CD14-positive monocyte (primary cell): Measurements from ENCODE around the gene OR2A42. TPM values are rescaled to one million over a fixed set of nuclear protein-coding genes. Genes with fewer than 3 reads are reported as not detected.
"Not testable (repeated sequence)": the region's sequence is repeated elsewhere in the genome, so short reads cannot be mapped to it uniquely, and the experiment has no call there.

ENCODE experiments used
- DNase-seq, 3 donors: peaks; one replicate each; pipeline ENCODE4 v3.0.0-alpha.2; 2011 to 2022
- H2AFZ ChIP-seq: 2 replicates; pipeline ENCODE4 v1.6.0; 2012; ENCODE audit warnings: mild to moderate bottlenecking, low read depth, low read length, inconsistent platforms; ENCODE audit not compliant: insufficient read depth, poor library complexity, severe bottlenecking
- H3K27ac ChIP-seq, 2 donors: 1 replicate in 1 of 2; 2 replicates in 1 of 2; pipeline ENCODE4 v1.5.1; 2012 to 2013; ENCODE audit warnings: low read length in 2 of 2, control low read depth in 1 of 2, inconsistent platforms in 1 of 2, low read depth in 1 of 2, mild to moderate bottlenecking in 1 of 2
- H3K27me3 ChIP-seq, 2 donors: one replicate each; pipeline versions ENCODE4 v1.6.0 to v1.6.1; 2011 to 2013; ENCODE audit warnings: low read length in 2 of 2; ENCODE audit not compliant: control insufficient read depth in 2 of 2, insufficient read depth in 2 of 2
- H3K36me3 ChIP-seq, 2 donors: replicated peaks in 1 of 2; 1 replicate in 1 of 2; 2 replicates in 1 of 2; pipeline versions ENCODE4 v1.5.1 to v1.6.1; 2012 to 2013; ENCODE audit warnings: low read length in 2 of 2, control low read depth in 1 of 2, inconsistent platforms in 1 of 2, mild to moderate bottlenecking in 1 of 2; ENCODE audit not compliant: insufficient read depth in 2 of 2, control insufficient read depth in 1 of 2
- H3K4me1 ChIP-seq, 2 donors: 1 replicate in 1 of 2; 2 replicates in 1 of 2; pipeline versions ENCODE4 v1.5.1 to v1.6.1; 2012 to 2013; ENCODE audit warnings: low read length in 2 of 2, control low read depth in 1 of 2, inconsistent platforms in 1 of 2, mild to moderate bottlenecking in 1 of 2, moderate library complexity in 1 of 2; ENCODE audit not compliant: insufficient read depth in 2 of 2, control insufficient read depth in 1 of 2
- H3K4me2 ChIP-seq: replicated peaks from 2 replicates; pipeline ENCODE3; 2012; ENCODE audit warnings: low read length, moderate library complexity, mild to moderate bottlenecking; ENCODE audit not compliant: poor library complexity, severe bottlenecking; ENCODE audit errors: extremely low read depth
- H3K4me3 ChIP-seq, 3 experiments: fragments of 200-600 bp in 1 of 3; sonication (generic) in 1 of 3; replicated peaks in 1 of 3; 1 replicate in 2 of 3; 2 replicates in 1 of 3; pipeline ENCODE4 v1.5.1; 2011 to 2013; ENCODE audit warnings: low read length in 3 of 3, mild to moderate bottlenecking in 3 of 3, control low read depth in 2 of 3, low read depth in 2 of 3, inconsistent platforms in 1 of 3, moderate library complexity in 1 of 3
- H3K79me2 ChIP-seq: 2 replicates; pipeline ENCODE4 v1.6.0; 2012; ENCODE audit warnings: mild to moderate bottlenecking, control low read depth, inconsistent platforms, low read length, moderate library complexity; ENCODE audit not compliant: insufficient read depth
- H3K9ac ChIP-seq: 2 replicates; pipeline ENCODE4 v1.6.0; 2017; ENCODE audit warnings: low read length, mild to moderate bottlenecking; ENCODE audit not compliant: insufficient read depth, poor library complexity, severe bottlenecking
- H3K9me3 ChIP-seq, 2 donors: replicated peaks in 1 of 2; 1 replicate in 1 of 2; 2 replicates in 1 of 2; pipeline versions ENCODE4 v1.5.1 to v1.6.1; 2012 to 2013; ENCODE audit warnings: low read length in 2 of 2, control low read depth in 1 of 2; ENCODE audit not compliant: control insufficient read depth in 1 of 2, insufficient read depth in 1 of 2
- H4K20me1 ChIP-seq: 2 replicates; pipeline ENCODE4 v1.6.0; 2012; ENCODE audit warnings: mild to moderate bottlenecking, low read length, control low read depth, moderate library complexity; ENCODE audit not compliant: insufficient read depth
- H3K27ac Mint-ChIP-seq, 7 donors: one replicate each; pipeline ENCODE4 v1.8.0; 2020; ENCODE audit warnings: mild to moderate bottlenecking in 7 of 7, mixed read lengths in 7 of 7, moderate library complexity in 6 of 7, inconsistent platforms in 2 of 7
- H3K27me3 Mint-ChIP-seq, 3 donors: one replicate each; pipeline ENCODE4 v1.8.0; 2021 to 2022; ENCODE audit warnings: low read depth in 3 of 3, mild to moderate bottlenecking in 3 of 3, mixed read lengths in 3 of 3, moderate library complexity in 3 of 3, inconsistent platforms in 1 of 3
- H3K36me3 Mint-ChIP-seq, 2 donors: one replicate each; pipeline ENCODE4 v1.8.0; 2020; ENCODE audit warnings: mixed read lengths in 2 of 2, inconsistent platforms in 1 of 2, mild to moderate bottlenecking in 1 of 2
- H3K4me1 Mint-ChIP-seq: one replicate; pipeline ENCODE4 v1.8.0; 2020; ENCODE audit warnings: mild to moderate bottlenecking, mixed read lengths
- H3K4me3 Mint-ChIP-seq, 2 donors: one replicate each; pipeline ENCODE4 v1.8.0; 2020; ENCODE audit warnings: mild to moderate bottlenecking in 2 of 2, mixed read lengths in 2 of 2, moderate library complexity in 1 of 2
- H3K9me3 Mint-ChIP-seq, 7 donors: one replicate each; pipeline ENCODE4 v1.8.0; 2020 to 2022; ENCODE audit warnings: mixed read lengths in 7 of 7, mild to moderate bottlenecking in 6 of 7, moderate library complexity in 6 of 7, inconsistent platforms in 2 of 7
- WGBS: methylation state at CpG from one replicate; pipeline ENCODE4 v1.1.5; 2013; ENCODE audit warnings: missing lambda C conversion rate; ENCODE audit not compliant: insufficient coverage; 5-methylcytosine and 5-hydroxymethylcytosine counted together
- intact Hi-C, 2 donors: fragments of 100-400 bp; cut with micrococcal nuclease; formaldehyde crosslinking; loops; one replicate each; pipeline versions ENCODE4 v1.15.0 to v1.15.1; 2023
- polyA plus RNA-seq, 3 donors: library from polyadenylated mRNA; depleted of rRNA in 1 of 3; unstranded in 2 of 3; stranded (reverse) in 1 of 3; fragments of 300-500 nt in 2 of 3; fragments of >200 nt in 1 of 3; fragmentation: Illumina TruSeq in 2 of 3; gene quantifications; 1 replicate in 2 of 3; 2 replicates in 1 of 3; pipeline ENCODE4 v1.2.3, GENCODE V29; 2012 to 2021

OR2A42 gene
- polyA plus RNA-seq, 3 donors: not detected

GRCh38 chr7:144281981-144282380, 42.6 kb upstream of the OR2A42 start:
- H3K4me1 ChIP-seq, H3K27ac Mint-ChIP-seq, H3K4me1 Mint-ChIP-seq, H3K36me3 Mint-ChIP-seq, intact Hi-C loops, H3K4me2 ChIP-seq, H3K27me3 ChIP-seq, DNase-seq, H3K36me3 ChIP-seq, H3K4me3 Mint-ChIP-seq, H3K4me3 ChIP-seq, H3K9me3 ChIP-seq, H2AFZ ChIP-seq, H4K20me1 ChIP-seq, H3K27ac ChIP-seq, H3K9ac ChIP-seq, H3K79me2 ChIP-seq, H3K9me3 Mint-ChIP-seq, H3K27me3 Mint-ChIP-seq: not testable (repeated sequence)
- WGBS: no CpG with 5 or more reads among the region's 8 CpGs

DNA sequence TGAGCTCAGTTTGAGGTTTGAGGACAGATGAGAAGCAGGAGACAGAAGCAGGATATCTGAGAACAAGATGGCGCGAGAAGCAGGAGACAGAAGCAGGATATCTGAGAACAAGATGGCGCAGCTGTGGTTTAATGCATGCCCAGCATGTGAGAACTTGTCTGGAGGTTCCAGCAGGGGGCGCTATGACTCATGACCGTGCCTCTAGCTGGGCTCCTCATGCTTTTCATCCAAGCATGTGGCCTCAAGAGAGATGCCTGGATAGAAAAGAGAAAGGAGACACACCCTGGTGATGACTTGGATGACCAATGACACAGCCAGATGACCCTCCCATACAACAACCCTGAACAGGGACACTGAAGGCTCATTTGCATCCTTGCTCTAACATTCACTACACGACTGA, 40.6 kb upstream of the OR2A42 start:
- H3K27me3 Mint-ChIP-seq, H3K27ac Mint-ChIP-seq, H3K27ac ChIP-seq, DNase-seq, H3K9ac ChIP-seq, H3K4me2 ChIP-seq, H3K79me2 ChIP-seq, H3K9me3 ChIP-seq, H3K36me3 Mint-ChIP-seq, H2AFZ ChIP-seq, H3K9me3 Mint-ChIP-seq, H3K4me3 ChIP-seq, H3K4me1 ChIP-seq, H3K4me1 Mint-ChIP-seq, H3K27me3 ChIP-seq, intact Hi-C loops, H3K36me3 ChIP-seq, H4K20me1 ChIP-seq, H3K4me3 Mint-ChIP-seq: not testable (repeated sequence)
- WGBS: 90% methylated on average over 2 of the region's 6 CpGs

DNA sequence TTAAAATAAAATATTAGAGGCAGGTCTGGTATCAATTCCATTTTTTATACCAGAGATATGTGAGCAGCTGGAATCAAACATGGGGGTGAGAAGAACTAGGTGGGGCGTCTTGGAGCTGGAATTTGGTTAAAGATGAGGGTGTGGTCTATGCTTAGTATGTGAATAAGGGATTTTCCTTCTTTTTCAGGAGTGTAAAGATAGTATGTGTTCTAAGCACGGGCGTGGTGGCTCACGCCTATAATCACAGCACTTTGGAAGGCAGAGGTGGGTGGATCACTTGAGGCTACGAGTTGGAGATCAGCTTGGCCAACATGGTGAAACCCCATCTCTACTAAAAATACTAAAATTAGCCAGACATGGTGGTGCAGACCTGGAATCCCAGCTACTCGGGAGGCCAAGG, 35.9 kb upstream of the OR2A42 start:
- H3K9me3 Mint-ChIP-seq, H3K9ac ChIP-seq, H3K36me3 ChIP-seq, H2AFZ ChIP-seq, H4K20me1 ChIP-seq, H3K36me3 Mint-ChIP-seq, H3K9me3 ChIP-seq, H3K79me2 ChIP-seq, H3K4me1 ChIP-seq, H3K4me2 ChIP-seq, intact Hi-C loops, H3K4me3 ChIP-seq, H3K27me3 Mint-ChIP-seq, H3K27ac ChIP-seq, H3K4me3 Mint-ChIP-seq, H3K27me3 ChIP-seq, DNase-seq, H3K4me1 Mint-ChIP-seq, H3K27ac Mint-ChIP-seq: not testable (repeated sequence)
- no CpG with 5 or more reads among the region's 6 CpGs for WGBS

DNA sequence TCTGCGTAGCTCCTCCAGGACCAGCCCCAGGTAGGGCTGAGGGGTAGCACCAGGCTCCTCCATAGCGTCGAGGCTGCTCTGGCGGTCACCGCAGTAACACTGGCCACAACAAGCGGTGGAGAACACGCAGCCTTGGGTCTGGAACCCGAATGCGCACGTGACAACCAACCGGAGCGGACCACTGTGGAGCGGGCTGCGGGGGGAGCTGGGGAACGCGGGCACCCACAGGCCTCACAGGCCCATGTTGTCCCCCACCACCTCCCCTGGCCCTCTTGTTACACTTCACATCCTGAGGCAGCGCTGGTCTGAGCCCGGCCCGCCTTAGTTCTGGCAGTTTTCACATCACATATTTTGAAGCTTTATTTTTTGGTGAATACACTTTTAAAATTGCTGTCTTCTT, 29.8 kb upstream of the OR2A42 start, which contains the start of gene CTAGE8:
CTAGE8 (minus strand) TSS at position 101 of the 400 bp plus-strand sequence; CDS start at position 63, 38 bp downstream.
- H4K20me1 ChIP-seq, H3K27me3 Mint-ChIP-seq, H3K79me2 ChIP-seq, intact Hi-C loops, H3K4me1 ChIP-seq, H3K36me3 Mint-ChIP-seq, H3K36me3 ChIP-seq, H3K27ac ChIP-seq, H3K4me2 ChIP-seq, H3K4me3 Mint-ChIP-seq, DNase-seq, H3K9me3 ChIP-seq, H3K9me3 Mint-ChIP-seq, H3K9ac ChIP-seq, H3K27me3 ChIP-seq, H3K4me3 ChIP-seq, H3K27ac Mint-ChIP-seq, H3K4me1 Mint-ChIP-seq, H2AFZ ChIP-seq: not testable (repeated sequence)
- WGBS: no CpG with 5 or more reads among the region's 19 CpGs
